ENCODE measurements around the gene TMEM82. TPM values are rescaled to one million over a fixed set of nuclear protein-coding genes. Genes with fewer than 3 reads are reported as not detected.
A peak's percentile ranks its signal among the peaks of the same experiment; 100 is the strongest.

Gene TMEM82
- total and polyA plus RNA-seq, 4 experiments from 2014 or later, result not detected

- Histone ChIP-seq H3K4me1 (ENCODE audit: insufficient read depth, low read length) (no peaks in the 10 kb centered on the region), H3K27me3 (ENCODE audit: insufficient read depth, low read length) (no peaks in the 10 kb centered on the region), H3K4me3 (ENCODE audit: low read length in 2 of 2) (no peak overlapping the region), H3K9me3 (ENCODE audit: control insufficient read depth in 1 of 2, low read length in 2 of 2) (no peaks in the 10 kb centered on the region), H3K27ac (ENCODE audit: low read depth, low read length) (no peak overlapping the region), H3K36me3 (ENCODE audit: insufficient read depth, low read length) (peaks cover 3% of the 10 kb centered on the region)
- ChIA-PET POLR2A (ENCODE audit: partially characterized antibody) (no interaction called here), CTCF (ENCODE audit: partially characterized antibody) (no interaction called here)
- Mint-ChIP-seq H3K27ac (no peak overlapping the region), H3K9me3 (peaks cover 0 to 1% (median 0%) of the 10 kb centered on the region in 8 donors), H3K36me3 (peaks cover 5 to 12% of the 10 kb centered on the region in 2 donors), H3K4me3 (no peak overlapping the region), H3K27me3 (no peaks in the 10 kb centered on the region), H3K4me1 (peaks cover under 1 to 24% (median 10%) of the 10 kb centered on the region in 4 donors)
- no peak for DNase-seq
- intact Hi-C loops (cut with micrococcal nuclease), result no loop called here
These were observed 33.7 kb upstream of the TMEM82 start for GRCh38 chr1:15708486-15709137.

- H3K4me3 Mint-ChIP-seq, result no peak overlapping the region
- Histone ChIP-seq H3K27ac (ENCODE audit: low read depth, low read length) (no peak overlapping the region), H3K4me3 (ENCODE audit: low read length in 2 of 2) (no peak overlapping the region), H3K27me3 (ENCODE audit: insufficient read depth, low read length) (no peaks in the 10 kb centered on the region), H3K9me3 (ENCODE audit: control insufficient read depth in 1 of 2, low read length in 2 of 2) (no peaks in the 10 kb centered on the region), H3K4me1 (ENCODE audit: insufficient read depth, low read length) (no peaks in the 10 kb centered on the region), H3K36me3 (ENCODE audit: insufficient read depth, low read length) (peaks cover 3% of the 10 kb centered on the region)
- peak overlapping the region in 1 of 7 donors; percentile 35 for H3K27ac Mint-ChIP-seq
- no peaks in the 10 kb centered on the region for H3K27me3 Mint-ChIP-seq
- peaks cover 5 to 9% of the 10 kb centered on the region in 2 donors for H3K36me3 Mint-ChIP-seq
- CTCF ChIA-PET (ENCODE audit: partially characterized antibody), result no interaction called here
- POLR2A ChIA-PET (ENCODE audit: partially characterized antibody), result no interaction called here
- intact Hi-C loops (cut with micrococcal nuclease), result no loop called here
- H3K4me1 Mint-ChIP-seq, result peaks cover 0 to 18% (median 10%) of the 10 kb centered on the region in 4 donors
- peaks cover 0 to 1% (median 0%) of the 10 kb centered on the region in 8 donors for H3K9me3 Mint-ChIP-seq
- no peak for DNase-seq
These were observed 33.1 kb upstream of the TMEM82 start for GRCh38 chr1:15709226-15709625.

GRCh38 chr1:15712168-15712567 lies 30.1 kb upstream of the TMEM82 start:
- no peaks in the 10 kb centered on the region for H3K4me1 ChIP-seq (ENCODE audit: insufficient read depth, low read length)
- intact Hi-C loops (cut with micrococcal nuclease), result no loop called here
- H3K4me3 ChIP-seq (ENCODE audit: low read length in 2 of 2), result no peak overlapping the region
- Mint-ChIP-seq H3K4me1 (peaks cover 0 to 12% (median 5%) of the 10 kb centered on the region in 4 donors), H3K36me3 (peaks cover 0 to 14% of the 10 kb centered on the region in 2 donors), H3K4me3 (no peak overlapping the region), H3K9me3 (no peaks in the 10 kb centered on the region), H3K27ac (peak overlapping the region in 2 of 7 donors; percentile 12 to 16), H3K27me3 (no peaks in the 10 kb centered on the region)
- no peaks in the 10 kb centered on the region for H3K9me3 ChIP-seq (ENCODE audit: control insufficient read depth in 1 of 2, low read length in 2 of 2)
- H3K36me3 ChIP-seq (ENCODE audit: insufficient read depth, low read length), result peaks cover 14% of the 10 kb centered on the region
- no peaks in the 10 kb centered on the region for H3K27me3 ChIP-seq (ENCODE audit: insufficient read depth, low read length)
- no peak overlapping the region for H3K27ac ChIP-seq (ENCODE audit: low read depth, low read length)
- ChIA-PET POLR2A (ENCODE audit: partially characterized antibody) (no interaction called here), CTCF (ENCODE audit: partially characterized antibody) (interaction anchor here (0.7 kb wide), 1 partner anchor 8 kb away, joined by 3 read pairs; no protein-coding TSS in a partner anchor)
- no peak for DNase-seq

- POLR2A ChIA-PET (ENCODE audit: partially characterized antibody), result interaction anchor here (0.7 kb wide), 1 partner anchor 12 kb away, joined by 3 read pairs; no protein-coding TSS in a partner anchor
These were observed 27.7 kb upstream of the TMEM82 start for GRCh38 chr1:15714406-15715136.

GRCh38 chr1:15717418-15718125 lies 24.7 kb upstream of the TMEM82 start:
- DNase-seq, result no peak
- Histone ChIP-seq H3K36me3 (ENCODE audit: insufficient read depth, low read length) (peaks cover 42% of the 10 kb centered on the region), H3K4me3 (ENCODE audit: low read length in 2 of 2) (no peak overlapping the region), H3K4me1 (ENCODE audit: insufficient read depth, low read length) (no peaks in the 10 kb centered on the region), H3K27ac (ENCODE audit: low read depth, low read length) (no peak overlapping the region), H3K9me3 (ENCODE audit: control insufficient read depth in 1 of 2, low read length in 2 of 2) (no peaks in the 10 kb centered on the region), H3K27me3 (ENCODE audit: insufficient read depth, low read length) (no peaks in the 10 kb centered on the region)
- Mint-ChIP-seq H3K27ac (peak overlapping the region in 1 of 7 donors; percentile 39), H3K36me3 (peaks cover 21 to 50% of the 10 kb centered on the region in 2 donors), H3K4me1 (no peaks in the 10 kb centered on the region), H3K9me3 (no peaks in the 10 kb centered on the region), H3K27me3 (no peaks in the 10 kb centered on the region), H3K4me3 (no peak overlapping the region)
- intact Hi-C loops (cut with micrococcal nuclease), result no loop called here
- POLR2A ChIA-PET (ENCODE audit: partially characterized antibody), result no interaction called here
- CTCF ChIA-PET (ENCODE audit: partially characterized antibody), result no interaction called here

More at GRCh38 chr1:15714406-15715136, 27.7 kb upstream of the TMEM82 start:
- no peaks in the 10 kb centered on the region for H3K9me3 ChIP-seq (ENCODE audit: control insufficient read depth in 1 of 2, low read length in 2 of 2)
- H3K4me1 ChIP-seq (ENCODE audit: insufficient read depth, low read length), result no peaks in the 10 kb centered on the region
- no peaks in the 10 kb centered on the region for H3K27me3 ChIP-seq (ENCODE audit: insufficient read depth, low read length)
- Mint-ChIP-seq H3K4me3 (no peak overlapping the region), H3K4me1 (peaks cover 0 to 3% (median 2%) of the 10 kb centered on the region in 4 donors), H3K9me3 (no peaks in the 10 kb centered on the region), H3K27ac (peak overlapping the region in 3 of 7 donors; percentile 29 to 57 (median 44)), H3K27me3 (no peaks in the 10 kb centered on the region), H3K36me3 (peaks cover 12 to 30% of the 10 kb centered on the region in 2 donors)
- H3K27ac ChIP-seq (ENCODE audit: low read depth, low read length), result no peak overlapping the region
- H3K4me3 ChIP-seq (ENCODE audit: low read length in 2 of 2), result no peak overlapping the region
- peaks cover 27% of the 10 kb centered on the region for H3K36me3 ChIP-seq (ENCODE audit: insufficient read depth, low read length)
- no peak for DNase-seq
- CTCF ChIA-PET (ENCODE audit: partially characterized antibody), result interaction anchor here (0.6 to 0.7 kb wide), 2 partner anchors 13 to 295 kb away, joined by 3 read pairs; no protein-coding TSS in a partner anchor
- intact Hi-C loops (cut with micrococcal nuclease), result no loop called here

GRCh38 chr1:15718199-15718601 lies 24.1 kb upstream of the TMEM82 start:
- intact Hi-C loops (cut with micrococcal nuclease), result no loop called here
- H3K4me1 Mint-ChIP-seq, result no peaks in the 10 kb centered on the region
- POLR2A ChIA-PET (ENCODE audit: partially characterized antibody), result no interaction called here

More at GRCh38 chr1:15718199-15718601, 24.1 kb upstream of the TMEM82 start:
- H3K27ac ChIP-seq (ENCODE audit: low read depth, low read length), result no peak overlapping the region
- H3K27me3 Mint-ChIP-seq, result no peaks in the 10 kb centered on the region
- no peak overlapping the region for H3K4me3 ChIP-seq (ENCODE audit: low read length in 2 of 2)
- H3K4me3 Mint-ChIP-seq, result no peak overlapping the region
- no peak for DNase-seq
- no peaks in the 10 kb centered on the region for H3K27me3 ChIP-seq (ENCODE audit: insufficient read depth, low read length)
- no peaks in the 10 kb centered on the region for H3K9me3 Mint-ChIP-seq
- no peaks in the 10 kb centered on the region for H3K4me1 ChIP-seq (ENCODE audit: insufficient read depth, low read length)
- peaks cover 47% of the 10 kb centered on the region for H3K36me3 ChIP-seq (ENCODE audit: insufficient read depth, low read length)
- no peak overlapping the region for H3K27ac Mint-ChIP-seq
- H3K36me3 Mint-ChIP-seq, result peaks cover 26 to 53% of the 10 kb centered on the region in 2 donors
- CTCF ChIA-PET (ENCODE audit: partially characterized antibody), result no interaction called here
- H3K9me3 ChIP-seq (ENCODE audit: control insufficient read depth in 1 of 2, low read length in 2 of 2), result no peaks in the 10 kb centered on the region
